Thoracic aorta (tissue), 2 donors: Measurements from ENCODE around the gene CD109. TPM values are rescaled to one million over a fixed set of nuclear protein-coding genes. Genes with fewer than 3 reads are reported as not detected.
"Not testable (repeated sequence)": the region's sequence is repeated elsewhere in the genome, so short reads cannot be mapped to it uniquely, and the experiment has no call there.

Source experiments
- ATAC-seq: fragments of 150-250 bp; one replicate; pipeline ENCODE4 v1.8.0; 2017; ENCODE audit warnings: low read depth; ENCODE audit not compliant: insufficient number of reproducible peaks, low FRiP score
- DNase-seq: peaks from one replicate; pipeline ENCODE4 v3.0.0-alpha.2; 2020; ENCODE audit warnings: low spot score
- H3K27ac ChIP-seq, 2 donors: fragments of 200-600 bp; sonication (generic); 1 replicate in 1 of 2; 2 replicates in 1 of 2; pipeline ENCODE4 v1.5.1; 2016; ENCODE audit warnings: mild to moderate bottlenecking in 2 of 2, moderate library complexity in 2 of 2
- H3K27me3 ChIP-seq: fragments of 200-600 bp; sonication (generic); replicated peaks from 2 replicates; pipeline ENCODE4 v1.6.0; 2016; ENCODE audit warnings: mild to moderate bottlenecking; ENCODE audit not compliant: insufficient read depth
- H3K36me3 ChIP-seq: fragments of 200-600 bp; sonication (generic); one replicate; pipeline ENCODE4 v1.5.1; 2016
- H3K4me1 ChIP-seq, 2 donors: fragments of 200-600 bp; sonication (generic); 1 replicate in 1 of 2; 2 replicates in 1 of 2; pipeline versions ENCODE4 v1.5.1 to v1.6.0; 2016; ENCODE audit warnings: low read depth in 2 of 2, mild to moderate bottlenecking in 1 of 2; ENCODE audit not compliant: control insufficient read depth in 1 of 2
- H3K4me3 ChIP-seq: fragments of 200-600 bp; sonication (generic); 2 replicates; pipeline ENCODE4 v1.5.1; 2016; ENCODE audit warnings: mild to moderate bottlenecking
- H3K9me3 ChIP-seq: fragments of 200-600 bp; sonication (generic); 2 replicates; pipeline ENCODE4 v1.5.1; 2016
- total RNA-seq, 2 donors: library from RNA; depleted of rRNA; stranded (reverse); fragments of >200 nt; gene quantifications; one replicate each; pipeline versions ENCODE4 v1.1.0 to v1.2.3, GENCODE V29; 2016
- TF ChIP-seq, protein P1 (sequence below): fragments of 200-600 bp; sonication (generic); IDR thresholded peaks from one replicate; pipeline ENCODE4 v1.5.1; 2019; ENCODE audit warnings: antibody characterized with exemption

CD109 gene
- total RNA-seq, 2 donors from 2014 or later: 12.6 to 21.3 TPM

GRCh38 chr6:73710470-73710869 is 14.5 kb downstream of the CD109 start:
- no peaks in the 10 kb centered on the region for H3K4me1 ChIP-seq
- H3K36me3 ChIP-seq: no peaks in the 10 kb centered on the region
- no peak for ATAC-seq
- H3K4me3 ChIP-seq: no peak overlapping the region
- H3K27me3 ChIP-seq: no peaks in the 10 kb centered on the region
- no peaks in the 10 kb centered on the region for H3K9me3 ChIP-seq
- no peak overlapping the region for H3K27ac ChIP-seq
- DNase-seq: no peak
- TF ChIP-seq, protein P1, sequence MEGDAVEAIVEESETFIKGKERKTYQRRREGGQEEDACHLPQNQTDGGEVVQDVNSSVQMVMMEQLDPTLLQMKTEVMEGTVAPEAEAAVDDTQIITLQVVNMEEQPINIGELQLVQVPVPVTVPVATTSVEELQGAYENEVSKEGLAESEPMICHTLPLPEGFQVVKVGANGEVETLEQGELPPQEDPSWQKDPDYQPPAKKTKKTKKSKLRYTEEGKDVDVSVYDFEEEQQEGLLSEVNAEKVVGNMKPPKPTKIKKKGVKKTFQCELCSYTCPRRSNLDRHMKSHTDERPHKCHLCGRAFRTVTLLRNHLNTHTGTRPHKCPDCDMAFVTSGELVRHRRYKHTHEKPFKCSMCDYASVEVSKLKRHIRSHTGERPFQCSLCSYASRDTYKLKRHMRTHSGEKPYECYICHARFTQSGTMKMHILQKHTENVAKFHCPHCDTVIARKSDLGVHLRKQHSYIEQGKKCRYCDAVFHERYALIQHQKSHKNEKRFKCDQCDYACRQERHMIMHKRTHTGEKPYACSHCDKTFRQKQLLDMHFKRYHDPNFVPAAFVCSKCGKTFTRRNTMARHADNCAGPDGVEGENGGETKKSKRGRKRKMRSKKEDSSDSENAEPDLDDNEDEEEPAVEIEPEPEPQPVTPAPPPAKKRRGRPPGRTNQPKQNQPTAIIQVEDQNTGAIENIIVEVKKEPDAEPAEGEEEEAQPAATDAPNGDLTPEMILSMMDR: no peak

DNA sequence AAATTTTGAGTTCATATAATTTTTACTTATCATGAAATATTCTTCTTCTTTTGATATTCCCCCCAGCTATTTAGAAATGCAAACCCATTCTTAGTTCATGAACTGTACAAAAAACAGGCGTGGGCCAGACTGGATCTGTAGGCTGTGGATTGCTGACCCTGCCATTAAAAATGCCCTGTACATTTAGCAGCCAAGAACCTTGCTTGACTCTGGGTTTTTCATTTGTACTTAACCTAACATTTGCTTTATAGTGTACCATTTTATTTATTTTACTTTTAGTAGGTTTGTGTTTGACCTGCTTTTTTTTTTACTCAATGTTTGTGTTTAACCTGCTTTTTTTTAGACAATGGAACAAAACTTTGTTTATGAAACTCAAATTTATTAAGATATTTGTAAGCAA is 14.9 kb downstream of the CD109 start:
- H3K4me1 ChIP-seq: no peaks in the 10 kb centered on the region
- H3K9me3 ChIP-seq: no peaks in the 10 kb centered on the region
- no peaks in the 10 kb centered on the region for H3K27me3 ChIP-seq
- ATAC-seq: no peak
- no peak overlapping the region for H3K27ac ChIP-seq
- no peaks in the 10 kb centered on the region for H3K36me3 ChIP-seq
- TF ChIP-seq, protein P1: no peak
- no peak overlapping the region for H3K4me3 ChIP-seq
- DNase-seq: no peak

DNA sequence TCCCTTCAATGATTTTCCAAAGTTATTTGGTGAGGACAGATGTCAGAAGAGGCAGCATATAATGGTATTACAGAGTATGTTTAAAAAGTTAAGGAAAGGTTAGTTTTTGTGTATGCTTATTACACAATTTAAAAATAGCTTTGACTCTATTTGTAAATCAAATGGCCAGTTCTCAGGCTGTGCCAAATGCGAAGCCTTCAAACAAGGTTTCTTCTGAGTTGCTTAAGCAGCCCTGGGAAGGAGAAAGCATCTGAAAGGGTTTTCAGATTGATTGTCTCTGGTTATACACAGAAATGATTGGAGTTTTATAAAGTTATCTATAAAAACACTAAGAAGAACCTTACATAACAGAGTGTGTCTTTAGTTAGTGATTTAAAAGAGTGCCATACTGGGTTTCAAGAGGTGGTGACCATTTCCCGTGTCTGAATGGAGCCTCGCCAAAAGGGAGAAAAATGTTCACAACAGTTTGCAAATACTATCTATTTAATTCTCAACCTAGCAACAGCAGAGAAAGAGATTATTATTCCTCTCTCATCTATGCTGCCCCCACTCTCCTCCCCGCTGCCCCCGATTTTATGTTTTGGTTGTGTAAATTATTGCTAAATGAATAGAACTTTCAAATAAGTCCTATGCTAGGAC is 16.7 kb downstream of the CD109 start:
- Histone ChIP-seq H3K36me3 (no peaks in the 10 kb centered on the region), H3K4me3 (no peak overlapping the region), H3K4me1 (no peaks in the 10 kb centered on the region), H3K27me3 (no peaks in the 10 kb centered on the region), H3K9me3 (no peaks in the 10 kb centered on the region), H3K27ac (no peak overlapping the region)
- DNase-seq (no peak), ATAC-seq (no peak)
- TF ChIP-seq, protein P1: no peak

DNA sequence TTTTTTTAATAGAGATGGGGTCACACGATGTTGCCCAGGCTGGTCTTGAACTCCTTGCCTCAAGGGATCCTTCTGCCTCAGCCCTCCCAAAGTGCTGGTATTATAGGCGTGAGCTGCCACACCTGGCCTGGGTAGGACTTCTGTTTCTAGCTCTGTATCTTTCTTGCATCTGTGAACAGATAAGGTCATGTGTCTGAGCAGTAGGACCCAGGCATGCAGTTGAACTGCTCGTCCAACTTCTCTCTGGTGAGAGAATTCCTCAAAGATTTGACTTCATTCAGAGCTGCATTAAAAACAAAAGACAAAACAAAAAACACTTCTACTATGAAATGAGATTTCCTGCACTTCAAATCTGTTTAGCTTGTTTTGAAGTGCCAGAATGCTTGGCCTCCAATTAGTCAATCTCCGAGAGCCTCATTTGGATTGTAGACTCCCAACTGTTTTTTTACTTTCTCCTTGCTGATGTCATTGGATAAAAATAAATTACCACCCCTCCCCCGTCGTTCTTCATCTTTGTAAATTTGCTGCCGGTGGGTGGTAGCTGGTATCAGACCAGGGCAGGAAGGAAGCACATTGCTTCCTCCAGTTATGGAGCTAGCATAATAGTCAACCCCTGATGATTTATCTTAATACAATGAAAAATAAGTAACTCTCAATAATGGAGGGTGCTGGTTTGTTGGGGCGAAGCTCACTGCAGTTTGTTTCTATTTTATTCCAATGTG is 17.6 kb downstream of the CD109 start:
- Histone ChIP-seq H3K27me3 (no peaks in the 10 kb centered on the region), H3K4me3 (peak overlapping the region; percentile 17), H3K36me3 (no peaks in the 10 kb centered on the region), H3K9me3 (no peaks in the 10 kb centered on the region), H3K27ac (no peak overlapping the region), H3K4me1 (no peaks in the 10 kb centered on the region)
- TF ChIP-seq, protein P1: no peak
- no peak for DNase-seq
- ATAC-seq: no peak

DNA sequence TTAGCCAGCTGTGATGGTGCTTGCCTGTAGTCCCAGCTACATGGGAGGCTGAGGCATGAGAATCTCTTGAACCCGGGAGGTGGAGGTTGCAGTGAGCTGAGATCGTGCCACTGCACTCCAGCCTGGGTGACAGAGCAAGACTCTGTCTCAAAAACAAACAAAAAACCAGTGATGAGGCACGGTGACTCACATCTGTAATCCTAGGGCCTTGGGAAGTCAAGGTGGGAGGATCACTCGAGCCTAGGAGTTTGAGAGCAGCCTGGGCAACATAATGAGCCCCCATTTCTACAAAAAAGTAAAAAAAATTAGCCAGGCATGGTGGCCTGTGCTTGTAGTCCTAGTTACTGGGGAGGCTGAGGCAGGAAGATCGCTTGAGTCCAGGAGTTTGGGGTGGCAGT is 19.1 kb downstream of the CD109 start:
- not testable (repeated sequence) for H3K4me1 ChIP-seq, H3K4me3 ChIP-seq, H3K36me3 ChIP-seq, ATAC-seq, H3K27ac ChIP-seq, DNase-seq, H3K27me3 ChIP-seq, H3K9me3 ChIP-seq
